Right renal cortex interstitium (tissue), 3 donors: ENCODE measurements around the gene ESR2. TPM values are rescaled to one million over a fixed set of nuclear protein-coding genes. Genes with fewer than 3 reads are reported as not detected.

Source experiments
- DNase-seq, 3 donors: peaks; one replicate each; pipeline ENCODE4 v3.0.0-alpha.2; 2013; ENCODE audit warnings: low read depth in 3 of 3, low spot score in 2 of 3
- polyA plus RNA-seq, 3 donors: library from polyadenylated mRNA; unstranded; fragments of 120-200 nt; gene quantifications; one replicate each; pipeline ENCODE4 v1.2.1, GENCODE V29; 2013; ENCODE audit not compliant: insufficient read length in 3 of 3

ESR2 gene
- polyA plus RNA-seq, 3 donors: 0.74 to 0.96 (median 0.82) TPM

- no peak for DNase-seq
Measured at GRCh38 chr14:64095620-64096019, 198.6 kb downstream of the ESR2 start.

- DNase-seq: no peak
Measured at GRCh38 chr14:64092940-64093339, 201.2 kb downstream of the ESR2 start.

GRCh38 chr14:64092338-64092737, 201.8 kb downstream of the ESR2 start:
- DNase-seq: no peak

- no peak for DNase-seq
Measured at GRCh38 chr14:64091217-64091616, 203.0 kb downstream of the ESR2 start.

GRCh38 chr14:64089920-64090319, 204.3 kb downstream of the ESR2 start:
- no peak for DNase-seq

- DNase-seq: no peak
Measured at GRCh38 chr14:64088647-64088964, 205.6 kb downstream of the ESR2 start.

GRCh38 chr14:64082837-64083236, 211.3 kb downstream of the ESR2 start:
- DNase-seq: no peak

- no peak for DNase-seq
Measured at GRCh38 chr14:64081174-64081746, 212.9 kb downstream of the ESR2 start.

- no peak for DNase-seq
Measured at GRCh38 chr14:64080452-64080851, 213.7 kb downstream of the ESR2 start.

- no peak for DNase-seq
Measured at GRCh38 chr14:64075613-64076005, 218.6 kb downstream of the ESR2 start.

GRCh38 chr14:64074961-64075612, 219.1 kb downstream of the ESR2 start:
- DNase-seq: no peak

- DNase-seq: no peak
Measured at GRCh38 chr14:64069634-64070359, 224.4 kb downstream of the ESR2 start.

- no peak for DNase-seq
Measured at GRCh38 chr14:64064447-64064846, 229.7 kb downstream of the ESR2 start.

GRCh38 chr14:64062381-64063115, 231.6 kb downstream of the ESR2 start:
- no peak for DNase-seq

GRCh38 chr14:64061706-64062105, 232.5 kb downstream of the ESR2 start:
- peak in 1 of 3 donors; percentile 15 for DNase-seq

- no peak for DNase-seq
Measured at GRCh38 chr14:64061115-64061514, 233.1 kb downstream of the ESR2 start.

GRCh38 chr14:64060648-64061096, 233.5 kb downstream of the ESR2 start:
- DNase-seq: no peak

GRCh38 chr14:64060199-64060545, 234.0 kb downstream of the ESR2 start:
- DNase-seq: no peak

GRCh38 chr14:64059454-64060198, 234.5 kb downstream of the ESR2 start:
- DNase-seq: no peak

- no peak for DNase-seq
Measured at GRCh38 chr14:64053694-64054669, 240.2 kb downstream of the ESR2 start.
